Measurements from ENCODE around the gene TM4SF18. TPM values are rescaled to one million over a fixed set of nuclear protein-coding genes. Genes with fewer than 3 reads are reported as not detected.

Gene TM4SF18
- total RNA-seq, 1 experiment from 2014 or later, result 0.34 TPM

DNA sequence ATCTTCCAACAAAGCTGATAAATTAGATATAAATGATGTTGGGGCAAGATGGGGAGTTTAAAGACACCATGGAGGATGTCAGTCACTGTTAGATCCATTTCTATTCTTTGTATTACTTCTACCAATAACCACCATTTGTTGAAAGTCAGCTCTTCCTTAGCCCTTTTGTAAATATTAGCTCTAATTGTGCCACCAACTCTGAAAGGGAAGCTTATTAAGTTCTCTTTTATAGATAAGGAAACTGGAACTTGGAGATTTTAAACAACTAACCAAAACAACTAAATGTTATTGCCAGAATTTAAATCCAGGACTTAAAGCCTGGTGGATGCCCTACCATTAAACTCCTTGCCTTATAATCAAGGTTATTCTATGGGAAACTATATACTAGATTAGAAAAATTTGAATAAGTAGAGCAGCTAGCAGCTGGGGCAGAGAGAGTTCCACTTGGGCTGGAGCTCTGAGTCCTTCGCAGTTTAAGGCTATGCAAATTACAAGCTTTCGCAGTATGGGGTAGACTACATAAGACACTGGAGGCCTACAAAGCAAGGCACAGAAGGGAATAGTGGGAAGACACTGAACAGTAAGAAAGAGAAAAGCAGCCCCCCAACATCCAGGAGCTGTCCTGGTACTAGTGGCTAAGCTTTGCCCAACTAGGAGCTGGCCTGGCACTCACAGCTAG is 52.6 kb downstream of the TM4SF18 start:
- DNase-seq (ENCODE audit: low read depth, low spot score), result no peak
- no peak overlapping the region for H3K9ac ChIP-seq (ENCODE audit: low read length)
- no peaks in the 10 kb centered on the region for H4K20me1 ChIP-seq (ENCODE audit: insufficient read depth)
- H3K4me3 ChIP-seq (replicated peaks in 1 of 2; ENCODE audit: low read depth in 1 of 2, low read length in 2 of 2), result no peak overlapping the region
- H3K4me1 ChIP-seq (ENCODE audit: control insufficient read depth in 1 of 2, insufficient read depth in 2 of 2, low read length in 2 of 2), result no peaks in the 10 kb centered on the region
- no peaks in the 10 kb centered on the region for H3K27me3 ChIP-seq (ENCODE audit: insufficient read depth, low read length)
- H3K9me3 ChIP-seq (ENCODE audit: control insufficient read depth in 1 of 2, insufficient read depth in 1 of 2, low read depth in 1 of 2, low read length in 2 of 2), result no peaks in the 10 kb centered on the region
- H3K36me3 ChIP-seq (ENCODE audit: control insufficient read depth in 1 of 2, insufficient read depth in 2 of 2, low read length in 2 of 2), result no peaks in the 10 kb centered on the region
- no peak overlapping the region for H2AFZ ChIP-seq (ENCODE audit: low read depth, low read length, poor library complexity, severe bottlenecking)
- CTCF ChIA-PET, result interaction anchor here (0.8 to 1.5 kb wide), 3 partner anchors 20 to 325 kb away, joined by 4 to 6 read pairs (median 4); no protein-coding TSS in a partner anchor
- H3K27ac ChIP-seq (ENCODE audit: low read depth, low read length), result no peak overlapping the region
- RAD21 ChIA-PET (ENCODE audit: low non-redundant PET in 1 of 2, low total read pairs in 2 of 2, uncharacterized antibody in 2 of 2, unreplicated experiment in 2 of 2), result no interaction called here
- H3K4me2 ChIP-seq (ENCODE audit: low read length), result no peak overlapping the region
- no peaks in the 10 kb centered on the region for H3K9me2 ChIP-seq (ENCODE audit: insufficient read depth)
- no peak for TF ChIP-seq ZNF274 (IDR thresholded peaks at IDR 0.05; ENCODE audit: low read depth, low read length)
- TF ChIP-seq, protein P1, sequence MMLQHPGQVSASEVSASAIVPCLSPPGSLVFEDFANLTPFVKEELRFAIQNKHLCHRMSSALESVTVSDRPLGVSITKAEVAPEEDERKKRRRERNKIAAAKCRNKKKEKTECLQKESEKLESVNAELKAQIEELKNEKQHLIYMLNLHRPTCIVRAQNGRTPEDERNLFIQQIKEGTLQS (IDR thresholded peaks at IDR 0.05), result no peak
- no peak for TF ChIP-seq ELF1 (IDR thresholded peaks at IDR 0.05; ENCODE audit: borderline replicate concordance, low read depth)
- no peak for TF ChIP-seq SRF (IDR thresholded peaks at IDR 0.05; ENCODE audit: low read depth)
- TF ChIP-seq TCF7L2 (IDR thresholded peaks at IDR 0.05; ENCODE audit: borderline replicate concordance, extremely low read depth, insufficient read depth, insufficient read length), result no peak
- no peak for TF ChIP-seq JUND (IDR thresholded peaks at IDR 0.05)
- TF ChIP-seq, protein P2, sequence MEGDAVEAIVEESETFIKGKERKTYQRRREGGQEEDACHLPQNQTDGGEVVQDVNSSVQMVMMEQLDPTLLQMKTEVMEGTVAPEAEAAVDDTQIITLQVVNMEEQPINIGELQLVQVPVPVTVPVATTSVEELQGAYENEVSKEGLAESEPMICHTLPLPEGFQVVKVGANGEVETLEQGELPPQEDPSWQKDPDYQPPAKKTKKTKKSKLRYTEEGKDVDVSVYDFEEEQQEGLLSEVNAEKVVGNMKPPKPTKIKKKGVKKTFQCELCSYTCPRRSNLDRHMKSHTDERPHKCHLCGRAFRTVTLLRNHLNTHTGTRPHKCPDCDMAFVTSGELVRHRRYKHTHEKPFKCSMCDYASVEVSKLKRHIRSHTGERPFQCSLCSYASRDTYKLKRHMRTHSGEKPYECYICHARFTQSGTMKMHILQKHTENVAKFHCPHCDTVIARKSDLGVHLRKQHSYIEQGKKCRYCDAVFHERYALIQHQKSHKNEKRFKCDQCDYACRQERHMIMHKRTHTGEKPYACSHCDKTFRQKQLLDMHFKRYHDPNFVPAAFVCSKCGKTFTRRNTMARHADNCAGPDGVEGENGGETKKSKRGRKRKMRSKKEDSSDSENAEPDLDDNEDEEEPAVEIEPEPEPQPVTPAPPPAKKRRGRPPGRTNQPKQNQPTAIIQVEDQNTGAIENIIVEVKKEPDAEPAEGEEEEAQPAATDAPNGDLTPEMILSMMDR (IDR thresholded peaks at IDR 0.05 in 2 of 3, conservative IDR thresholded peaks at IDR 0.05 in 1 of 3; ENCODE audit: borderline replicate concordance in 1 of 3, insufficient read depth in 1 of 3, low read depth in 2 of 3, low read length in 2 of 3), result no peak
- no peak for TF ChIP-seq EZH2 (IDR thresholded peaks at IDR 0.05)
- no peak for TF ChIP-seq FOSL1 (IDR thresholded peaks at IDR 0.05; ENCODE audit: low read depth)
- TF ChIP-seq, protein P3, sequence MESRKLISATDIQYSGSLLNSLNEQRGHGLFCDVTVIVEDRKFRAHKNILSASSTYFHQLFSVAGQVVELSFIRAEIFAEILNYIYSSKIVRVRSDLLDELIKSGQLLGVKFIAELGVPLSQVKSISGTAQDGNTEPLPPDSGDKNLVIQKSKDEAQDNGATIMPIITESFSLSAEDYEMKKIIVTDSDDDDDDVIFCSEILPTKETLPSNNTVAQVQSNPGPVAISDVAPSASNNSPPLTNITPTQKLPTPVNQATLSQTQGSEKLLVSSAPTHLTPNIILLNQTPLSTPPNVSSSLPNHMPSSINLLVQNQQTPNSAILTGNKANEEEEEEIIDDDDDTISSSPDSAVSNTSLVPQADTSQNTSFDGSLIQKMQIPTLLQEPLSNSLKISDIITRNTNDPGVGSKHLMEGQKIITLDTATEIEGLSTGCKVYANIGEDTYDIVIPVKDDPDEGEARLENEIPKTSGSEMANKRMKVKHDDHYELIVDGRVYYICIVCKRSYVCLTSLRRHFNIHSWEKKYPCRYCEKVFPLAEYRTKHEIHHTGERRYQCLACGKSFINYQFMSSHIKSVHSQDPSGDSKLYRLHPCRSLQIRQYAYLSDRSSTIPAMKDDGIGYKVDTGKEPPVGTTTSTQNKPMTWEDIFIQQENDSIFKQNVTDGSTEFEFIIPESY (IDR thresholded peaks at IDR 0.05; ENCODE audit: extremely low read depth, insufficient replicate concordance, low read length), result no peak
- no peak for TF ChIP-seq CBX3 (IDR thresholded peaks at IDR 0.05; ENCODE audit: low read depth)
- no peak for TF ChIP-seq POLR2AphosphoS5 (IDR thresholded peaks at IDR 0.05; ENCODE audit: low read depth, low read length)
- TF ChIP-seq, protein P4, sequence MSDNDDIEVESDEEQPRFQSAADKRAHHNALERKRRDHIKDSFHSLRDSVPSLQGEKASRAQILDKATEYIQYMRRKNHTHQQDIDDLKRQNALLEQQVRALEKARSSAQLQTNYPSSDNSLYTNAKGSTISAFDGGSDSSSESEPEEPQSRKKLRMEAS (IDR thresholded peaks at IDR 0.05), result no peak
- no peak for TF ChIP-seq SIN3A (IDR thresholded peaks at IDR 0.05; ENCODE audit: low read depth)
- no TSS peak for BruUV-seq (replicated peaks)
- intact Hi-C loops (cut with micrococcal nuclease), result no loop called here
- POLR2A ChIA-PET, result no interaction called here
- H3K79me2 ChIP-seq (ENCODE audit: insufficient read depth, low read length), result no peaks in the 10 kb centered on the region
- no peak for ATAC-seq

Measured in HCT116 (cell line).